GM12873 (cell line): ENCODE measurements around the gene CD84.
A peak's percentile ranks its signal among the peaks of the same experiment; 100 is the strongest.

ENCODE experiments used
- TF ChIP-seq, protein P1 (sequence below): IDR thresholded peaks from 2 replicates; pipeline ENCODE4 v1.5.1; 2012; ENCODE audit warnings: low read depth, mild to moderate bottlenecking, moderate library complexity, low read length, control low read depth; ENCODE audit not compliant: insufficient read depth; ENCODE audit errors: missing control alignments

The CD84 gene

DNA sequence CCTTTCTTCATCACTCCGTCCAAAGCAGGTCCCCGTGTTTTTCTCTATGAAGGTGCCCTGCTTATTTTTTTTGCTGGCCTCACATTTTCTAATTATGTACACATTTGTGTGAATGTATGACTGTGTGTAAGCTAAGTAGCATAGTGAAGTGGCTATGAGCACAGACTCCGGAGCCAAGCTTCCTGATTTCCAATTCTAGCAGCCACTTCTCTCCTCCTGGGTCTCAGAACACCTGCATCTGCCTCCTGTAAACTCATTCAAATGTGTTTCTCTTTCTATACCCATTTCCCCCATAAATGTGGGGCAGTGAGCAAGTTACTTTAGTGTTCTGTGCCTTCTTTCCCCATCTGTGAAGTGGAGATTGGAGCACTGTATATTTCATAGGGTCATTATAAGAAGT lies 58.3 kb downstream of the CD84 start:
- TF ChIP-seq, protein P1, sequence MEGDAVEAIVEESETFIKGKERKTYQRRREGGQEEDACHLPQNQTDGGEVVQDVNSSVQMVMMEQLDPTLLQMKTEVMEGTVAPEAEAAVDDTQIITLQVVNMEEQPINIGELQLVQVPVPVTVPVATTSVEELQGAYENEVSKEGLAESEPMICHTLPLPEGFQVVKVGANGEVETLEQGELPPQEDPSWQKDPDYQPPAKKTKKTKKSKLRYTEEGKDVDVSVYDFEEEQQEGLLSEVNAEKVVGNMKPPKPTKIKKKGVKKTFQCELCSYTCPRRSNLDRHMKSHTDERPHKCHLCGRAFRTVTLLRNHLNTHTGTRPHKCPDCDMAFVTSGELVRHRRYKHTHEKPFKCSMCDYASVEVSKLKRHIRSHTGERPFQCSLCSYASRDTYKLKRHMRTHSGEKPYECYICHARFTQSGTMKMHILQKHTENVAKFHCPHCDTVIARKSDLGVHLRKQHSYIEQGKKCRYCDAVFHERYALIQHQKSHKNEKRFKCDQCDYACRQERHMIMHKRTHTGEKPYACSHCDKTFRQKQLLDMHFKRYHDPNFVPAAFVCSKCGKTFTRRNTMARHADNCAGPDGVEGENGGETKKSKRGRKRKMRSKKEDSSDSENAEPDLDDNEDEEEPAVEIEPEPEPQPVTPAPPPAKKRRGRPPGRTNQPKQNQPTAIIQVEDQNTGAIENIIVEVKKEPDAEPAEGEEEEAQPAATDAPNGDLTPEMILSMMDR = no peak

DNA sequence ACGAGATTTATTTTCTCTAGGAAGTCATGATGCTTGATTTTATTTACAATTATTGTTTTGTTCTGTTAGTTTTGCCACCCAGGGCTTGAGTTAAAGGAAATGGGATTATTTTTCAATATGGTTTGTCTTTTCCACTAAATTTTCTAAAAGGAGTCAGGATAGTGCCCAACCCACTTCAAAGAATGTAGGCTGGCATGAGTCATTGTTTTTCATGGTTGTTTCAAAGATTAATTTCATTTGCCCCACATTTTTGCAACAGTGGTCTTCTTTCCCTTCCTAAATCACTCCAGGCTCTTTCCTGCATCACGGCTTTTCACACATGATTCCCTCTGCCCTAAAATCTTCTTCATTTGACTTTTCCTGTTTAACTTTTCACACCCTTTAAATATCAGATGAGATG lies 58.7 kb downstream of the CD84 start:
- TF ChIP-seq, protein P1 = no peak

DNA sequence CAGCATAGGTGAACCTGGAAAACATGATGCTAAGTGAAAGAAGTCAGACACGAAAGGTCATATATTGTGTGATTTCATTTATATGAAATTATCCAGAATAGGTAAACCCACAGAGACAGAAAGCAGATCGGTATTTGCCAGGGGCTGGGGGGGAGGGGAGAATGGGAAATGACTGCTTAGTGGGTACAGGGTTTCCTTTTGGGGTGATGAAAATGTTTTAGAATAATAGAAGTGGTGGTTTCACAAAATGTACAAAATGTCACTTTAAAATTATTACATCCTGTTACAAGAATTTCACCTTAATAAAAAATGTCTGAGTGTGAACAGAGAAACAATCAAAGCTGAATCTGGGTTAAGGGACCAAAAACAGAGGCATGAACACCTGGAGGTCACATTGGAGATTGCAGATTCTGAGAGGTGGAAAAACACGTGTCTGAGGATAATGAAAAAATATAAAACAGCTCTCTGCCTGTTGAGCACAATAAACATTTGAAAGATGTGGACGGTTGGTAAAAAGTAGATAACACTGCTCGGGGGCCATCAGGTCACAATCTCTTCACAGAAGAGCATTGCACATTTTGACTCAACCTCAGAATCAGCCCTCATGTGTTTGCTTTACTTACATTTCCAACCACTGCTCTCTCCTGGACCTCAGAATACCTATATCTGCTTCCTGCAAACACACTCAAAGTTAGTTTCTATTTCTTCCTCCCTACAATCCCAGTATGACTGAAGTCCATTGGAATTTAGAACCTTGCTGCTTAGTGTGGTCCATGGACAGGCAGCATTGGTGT lies 59.5 kb downstream of the CD84 start:
- TF ChIP-seq, protein P1 = peak; percentile 46

DNA sequence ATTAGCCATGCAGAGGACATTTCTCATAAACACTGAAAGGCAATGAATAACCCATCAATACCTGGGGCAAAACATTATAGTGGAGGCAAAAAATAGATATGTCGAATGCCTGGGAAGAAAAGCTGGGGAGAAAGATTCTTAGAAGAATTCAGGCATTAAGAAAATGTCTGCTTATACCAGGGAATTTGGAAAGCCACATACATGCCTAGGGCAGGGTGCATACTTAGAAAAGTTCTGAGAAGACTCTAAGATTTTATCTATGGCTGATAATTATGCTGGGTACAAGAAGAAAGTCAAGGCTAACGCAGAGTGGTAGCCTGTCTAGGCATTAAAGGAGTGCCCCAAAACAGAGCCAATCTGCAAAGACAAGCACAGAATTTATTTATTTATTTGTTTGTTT lies 74.6 kb downstream of the CD84 start:
- TF ChIP-seq, protein P1 = no peak

DNA sequence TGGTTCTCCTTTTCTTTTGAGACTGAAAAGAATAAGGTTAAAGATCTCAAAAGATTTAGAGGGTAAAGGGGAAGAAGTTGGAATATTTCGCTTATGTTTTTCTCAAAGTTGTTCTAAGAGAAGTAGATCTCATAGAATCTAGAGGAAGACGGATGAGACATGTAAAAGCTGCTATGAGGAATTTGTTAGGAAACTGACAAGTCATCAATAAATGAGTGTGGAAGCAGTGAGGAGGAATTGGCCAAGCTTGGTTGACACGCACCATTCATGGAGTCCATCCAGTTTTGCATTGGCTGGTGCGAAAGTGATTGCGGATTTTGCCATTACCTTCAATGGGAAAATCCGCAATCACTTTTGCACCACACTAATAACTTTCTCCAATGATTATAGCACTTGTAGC lies 76.2 kb downstream of the CD84 start:
- TF ChIP-seq, protein P1 = no peak

DNA sequence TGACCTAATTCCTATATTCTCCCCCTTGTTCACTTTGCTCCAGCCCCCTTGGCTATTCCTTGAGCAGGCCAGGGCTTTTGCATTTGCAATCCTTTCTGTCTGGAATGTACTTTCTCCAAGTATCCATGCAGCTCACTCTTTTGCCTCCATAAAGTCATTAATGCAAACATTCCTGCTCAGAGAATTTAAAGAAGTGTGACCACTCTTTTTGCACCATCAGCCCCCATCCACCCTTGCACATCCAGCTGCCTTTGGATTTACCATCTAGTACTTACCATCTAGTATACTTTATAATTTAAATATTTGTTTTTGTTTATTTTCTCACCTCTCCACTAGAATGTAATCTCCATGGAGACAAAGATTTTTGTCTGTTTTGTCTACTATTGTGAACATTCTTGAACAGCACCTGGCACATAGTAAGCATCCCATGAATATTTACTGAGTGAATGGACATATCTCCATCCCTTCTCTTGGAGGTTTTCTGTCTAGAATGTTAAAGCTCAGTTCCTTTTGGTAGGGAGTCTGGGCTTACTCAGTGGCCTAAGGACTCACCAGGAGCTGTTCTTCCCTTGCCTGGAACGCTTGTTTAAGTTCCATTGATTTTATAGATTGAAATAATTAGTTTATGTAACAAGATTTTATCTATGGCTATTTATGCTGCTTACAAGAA lies 78.8 kb downstream of the CD84 start:
- TF ChIP-seq, protein P1 = no peak

DNA sequence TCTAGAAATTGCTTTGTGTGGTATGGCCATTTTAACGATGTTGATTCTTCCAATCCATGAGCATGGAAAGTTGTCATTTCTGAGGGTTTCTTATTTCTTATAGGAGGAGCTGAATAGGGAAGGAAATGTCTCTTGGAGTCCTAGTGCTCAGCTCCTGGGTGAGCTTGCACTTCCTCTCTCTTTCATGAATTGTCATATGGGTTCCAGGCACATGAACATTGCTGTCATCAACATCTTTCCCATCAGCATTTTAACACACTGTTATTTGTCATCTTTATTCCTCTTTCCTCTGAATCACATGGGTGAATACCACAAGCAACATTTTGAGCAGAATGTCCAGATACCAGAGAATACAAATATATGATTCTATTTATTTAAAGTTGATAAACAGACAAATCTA lies 79.7 kb downstream of the CD84 start:
- TF ChIP-seq, protein P1 = no peak
